Peyer's patch (tissue), 4 donors: ENCODE data around the gene LY6G6C.

ENCODE experiments used
- POLR2A ChIP-seq, 2 donors: fragments of 450-650 bp; IDR thresholded peaks; one replicate each; pipeline ENCODE4 v1.5.1; 2017; ENCODE audit warnings: antibody characterized with exemption in 2 of 2, mild to moderate bottlenecking in 2 of 2, moderate library complexity in 2 of 2
- TF ChIP-seq, protein P1 (sequence below), 6 experiments: fragments of 450-650 bp in 4 of 6; fragments of 200-600 bp in 2 of 6; sonication (generic) in 1 of 6; IDR thresholded peaks; one replicate each; pipeline ENCODE4 v1.5.1; 2017 to 2019; ENCODE audit warnings: antibody characterized with exemption in 6 of 6, mild to moderate bottlenecking in 3 of 6, moderate library complexity in 1 of 6

DNA sequence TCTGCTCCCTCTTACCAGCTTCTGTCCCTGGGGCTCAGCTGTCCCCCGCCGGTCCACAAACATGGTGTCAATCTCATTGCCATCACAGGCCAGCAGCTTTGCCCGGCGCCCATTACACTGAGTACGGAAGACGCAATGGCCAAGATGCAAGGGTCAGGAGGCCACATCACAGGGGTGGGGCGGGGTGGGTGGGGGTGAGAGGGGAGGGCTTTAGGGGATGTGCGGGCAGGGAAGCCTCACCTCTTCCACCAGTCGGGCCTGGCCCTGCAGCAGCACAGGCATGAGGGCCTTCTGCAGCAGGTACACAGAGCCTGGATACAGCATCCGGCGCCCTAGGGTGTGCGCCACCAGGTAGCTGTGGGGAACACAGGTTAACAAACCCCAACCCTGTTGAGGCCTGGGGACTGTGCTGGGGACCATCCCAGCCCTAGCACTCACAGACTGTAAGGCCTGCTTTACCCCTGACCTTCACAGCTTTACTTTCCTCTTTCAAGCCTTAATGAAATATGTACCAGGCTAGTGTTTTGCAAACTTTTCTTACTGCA is 29.9 kb downstream of the LY6G6C start:
- TF ChIP-seq, protein P1, sequence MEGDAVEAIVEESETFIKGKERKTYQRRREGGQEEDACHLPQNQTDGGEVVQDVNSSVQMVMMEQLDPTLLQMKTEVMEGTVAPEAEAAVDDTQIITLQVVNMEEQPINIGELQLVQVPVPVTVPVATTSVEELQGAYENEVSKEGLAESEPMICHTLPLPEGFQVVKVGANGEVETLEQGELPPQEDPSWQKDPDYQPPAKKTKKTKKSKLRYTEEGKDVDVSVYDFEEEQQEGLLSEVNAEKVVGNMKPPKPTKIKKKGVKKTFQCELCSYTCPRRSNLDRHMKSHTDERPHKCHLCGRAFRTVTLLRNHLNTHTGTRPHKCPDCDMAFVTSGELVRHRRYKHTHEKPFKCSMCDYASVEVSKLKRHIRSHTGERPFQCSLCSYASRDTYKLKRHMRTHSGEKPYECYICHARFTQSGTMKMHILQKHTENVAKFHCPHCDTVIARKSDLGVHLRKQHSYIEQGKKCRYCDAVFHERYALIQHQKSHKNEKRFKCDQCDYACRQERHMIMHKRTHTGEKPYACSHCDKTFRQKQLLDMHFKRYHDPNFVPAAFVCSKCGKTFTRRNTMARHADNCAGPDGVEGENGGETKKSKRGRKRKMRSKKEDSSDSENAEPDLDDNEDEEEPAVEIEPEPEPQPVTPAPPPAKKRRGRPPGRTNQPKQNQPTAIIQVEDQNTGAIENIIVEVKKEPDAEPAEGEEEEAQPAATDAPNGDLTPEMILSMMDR (IDR thresholded peaks at IDR 0.05): no peak
- TF ChIP-seq POLR2A (IDR thresholded peaks at IDR 0.05): no peak
